HUES48 (cell line): ENCODE measurements around the gene EMX1.
"Not testable (repeated sequence)": the region's sequence is repeated elsewhere in the genome, so short reads cannot be mapped to it uniquely, and the experiment has no call there.

Experiments
- H3K27ac ChIP-seq: one replicate; pipeline ENCODE4 v1.7.0; 2013; ENCODE audit warnings: low read depth, low read length, inconsistent platforms
- H3K27me3 ChIP-seq: 2 replicates; pipeline ENCODE4 v1.6.1; 2013; ENCODE audit warnings: mild to moderate bottlenecking, low read length; ENCODE audit not compliant: control insufficient read depth, insufficient read depth
- H3K36me3 ChIP-seq: 2 replicates; pipeline ENCODE4 v1.6.1; 2013; ENCODE audit warnings: low read length; ENCODE audit not compliant: control insufficient read depth, insufficient read depth
- H3K4me1 ChIP-seq: 2 replicates; pipeline ENCODE4 v1.6.1; 2013; ENCODE audit warnings: mild to moderate bottlenecking, low read length; ENCODE audit not compliant: control insufficient read depth, insufficient read depth
- H3K4me3 ChIP-seq: 2 replicates; pipeline ENCODE4 v1.5.1; 2013; ENCODE audit warnings: mild to moderate bottlenecking, low read depth, low read length
- H3K9ac ChIP-seq: 2 replicates; pipeline ENCODE4 v1.6.1; 2013; ENCODE audit warnings: mild to moderate bottlenecking, low read depth, low read length, moderate library complexity
- H3K9me3 ChIP-seq: 2 replicates; pipeline ENCODE4 v1.6.1; 2013; ENCODE audit warnings: low read length; ENCODE audit not compliant: control insufficient read depth, insufficient read depth

The EMX1 gene

DNA sequence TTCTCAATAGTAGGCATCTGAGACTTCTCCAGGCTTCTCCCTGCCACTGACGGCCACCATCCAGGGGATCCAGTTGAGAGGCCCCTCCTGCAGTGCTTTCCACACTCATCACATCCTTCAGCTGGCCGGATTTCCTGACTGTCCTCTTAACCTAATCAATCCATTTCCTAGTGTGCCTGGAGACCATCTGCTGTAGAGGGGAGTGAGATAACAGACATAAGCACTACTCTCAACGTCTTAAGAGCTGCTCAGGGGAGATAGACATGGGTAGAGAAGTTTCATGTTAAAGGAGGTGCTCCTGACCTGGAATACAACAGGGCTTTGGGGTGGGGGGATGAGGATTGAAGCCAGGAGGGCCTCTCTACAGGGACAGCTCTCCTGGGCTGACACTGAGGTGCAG is 15.9 kb upstream of the EMX1 start:
- Histone ChIP-seq H3K9ac (no peak overlapping the region), H3K4me1 (no peaks in the 10 kb centered on the region), H3K27me3 (peaks cover 86% of the 10 kb centered on the region), H3K27ac (no peak overlapping the region), H3K36me3 (no peaks in the 10 kb centered on the region), H3K4me3 (no peak overlapping the region), H3K9me3 (no peaks in the 10 kb centered on the region)

DNA sequence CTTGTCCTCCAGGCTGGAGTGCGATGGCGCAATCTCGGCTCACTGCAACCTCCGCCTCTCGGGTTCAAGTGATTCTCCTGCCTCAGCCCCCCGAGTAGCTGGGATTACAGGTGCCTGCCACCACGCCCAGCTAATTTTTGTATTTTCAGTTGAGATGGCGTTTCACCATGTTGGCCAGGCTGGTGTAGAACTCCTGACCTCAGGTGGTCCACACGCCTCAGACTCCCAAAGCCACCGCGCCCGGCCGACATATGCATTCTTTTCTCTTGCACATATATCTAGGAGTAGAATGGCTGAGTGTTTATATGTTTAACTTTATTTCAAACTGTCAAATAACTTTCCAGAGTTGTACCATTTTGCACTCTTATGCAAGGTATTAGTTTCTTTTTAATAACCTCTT is 9.9 kb upstream of the EMX1 start:
- not testable (repeated sequence) for H3K4me1 ChIP-seq, H3K4me3 ChIP-seq, H3K36me3 ChIP-seq, H3K9ac ChIP-seq, H3K27ac ChIP-seq, H3K9me3 ChIP-seq
- H3K27me3 ChIP-seq = peaks cover 88% of the 10 kb centered on the region

DNA sequence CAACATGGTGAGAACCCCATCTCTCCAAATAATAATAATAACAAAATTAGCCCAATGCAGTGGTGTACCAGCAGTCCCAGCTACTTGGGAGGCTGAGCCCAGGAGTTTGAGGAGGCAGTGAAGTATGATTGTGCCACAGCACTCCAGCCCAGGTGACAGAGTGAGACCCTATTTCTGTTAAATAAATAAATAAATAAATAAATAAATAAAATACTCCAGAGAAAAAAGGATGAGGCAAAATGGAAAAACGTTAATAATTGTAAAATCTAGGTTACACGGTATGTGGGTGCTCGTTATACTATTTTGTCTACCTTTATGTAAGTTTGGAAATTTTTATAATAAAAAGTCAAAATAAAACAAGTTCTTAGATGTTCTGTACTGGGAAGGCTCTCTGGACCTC is 8.6 kb upstream of the EMX1 start:
- H3K27ac ChIP-seq = no peak overlapping the region
- H3K9ac ChIP-seq = no peak overlapping the region
- H3K27me3 ChIP-seq = peaks cover 91% of the 10 kb centered on the region
- H3K36me3 ChIP-seq = no peaks in the 10 kb centered on the region
- H3K4me1 ChIP-seq = peaks cover 8% of the 10 kb centered on the region
- no peak overlapping the region for H3K4me3 ChIP-seq
- H3K9me3 ChIP-seq = no peaks in the 10 kb centered on the region

DNA sequence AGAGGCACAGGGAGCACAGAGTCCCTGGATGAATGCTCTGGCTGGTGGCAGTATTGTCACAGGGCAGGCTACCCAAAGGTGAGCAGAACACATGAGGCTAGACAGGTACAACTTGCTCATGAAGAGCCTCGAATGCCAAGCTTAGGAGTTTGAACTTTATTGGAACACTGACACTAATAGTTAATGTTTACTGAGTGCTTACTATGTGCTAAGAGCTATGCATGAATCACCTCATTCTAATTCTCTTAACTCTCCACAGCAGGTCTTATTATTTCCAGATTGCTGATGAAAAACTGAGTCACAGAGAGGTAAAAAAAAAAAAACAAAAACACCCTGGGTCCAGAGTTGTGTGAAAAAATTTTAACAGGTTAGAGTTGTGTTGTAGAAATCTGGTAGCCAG is 6.1 kb upstream of the EMX1 start:
- H3K27me3 ChIP-seq = peaks cover 92% of the 10 kb centered on the region
- H3K27ac ChIP-seq = no peak overlapping the region

DNA sequence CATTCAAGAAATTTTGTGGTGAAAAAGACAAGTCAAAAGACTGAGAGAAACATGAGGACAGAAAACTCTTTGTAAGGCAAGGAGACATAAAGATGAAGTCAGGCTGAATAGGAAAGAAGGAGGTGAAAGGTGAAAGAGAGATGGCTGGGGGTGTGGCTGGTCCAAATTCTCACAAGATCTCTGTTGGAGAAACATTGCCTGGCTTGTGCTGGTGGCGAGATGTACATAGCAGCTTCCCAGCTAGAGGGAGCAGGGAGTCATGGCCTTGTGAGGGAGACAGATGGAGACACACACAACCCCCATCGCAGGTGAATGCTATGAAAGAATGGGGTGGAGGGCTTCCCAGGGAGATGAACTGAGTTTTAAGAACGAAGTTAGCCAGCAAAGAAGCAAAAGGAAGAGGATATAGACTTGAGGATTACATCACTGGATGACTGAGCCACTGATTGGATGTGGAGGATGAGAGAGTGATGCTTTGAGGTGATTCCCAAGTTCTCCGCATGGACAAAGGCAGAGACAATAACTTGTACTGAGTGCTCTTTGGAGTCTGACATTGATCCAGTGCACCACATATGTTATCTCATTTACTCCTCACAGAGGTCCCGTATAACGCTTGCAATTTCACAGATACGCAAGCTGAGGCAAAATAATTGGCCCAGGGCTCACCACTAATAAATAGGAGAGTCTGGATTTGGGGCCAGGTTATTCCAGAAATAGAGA is 3.7 kb upstream of the EMX1 start:
- peaks cover 99% of the 10 kb centered on the region for H3K27me3 ChIP-seq
- H3K27ac ChIP-seq = no peak overlapping the region
- no peaks in the 10 kb centered on the region for H3K36me3 ChIP-seq
- H3K9me3 ChIP-seq = no peaks in the 10 kb centered on the region
- no peak overlapping the region for H3K9ac ChIP-seq
- peaks cover 24% of the 10 kb centered on the region for H3K4me1 ChIP-seq
- H3K4me3 ChIP-seq = no peak overlapping the region

More for the DNA sequence above, 6.1 kb upstream of the EMX1 start:
- Histone ChIP-seq H3K9me3 (no peaks in the 10 kb centered on the region), H3K4me3 (no peak overlapping the region), H3K36me3 (no peaks in the 10 kb centered on the region), H3K9ac (no peak overlapping the region), H3K4me1 (peaks cover 24% of the 10 kb centered on the region)

DNA sequence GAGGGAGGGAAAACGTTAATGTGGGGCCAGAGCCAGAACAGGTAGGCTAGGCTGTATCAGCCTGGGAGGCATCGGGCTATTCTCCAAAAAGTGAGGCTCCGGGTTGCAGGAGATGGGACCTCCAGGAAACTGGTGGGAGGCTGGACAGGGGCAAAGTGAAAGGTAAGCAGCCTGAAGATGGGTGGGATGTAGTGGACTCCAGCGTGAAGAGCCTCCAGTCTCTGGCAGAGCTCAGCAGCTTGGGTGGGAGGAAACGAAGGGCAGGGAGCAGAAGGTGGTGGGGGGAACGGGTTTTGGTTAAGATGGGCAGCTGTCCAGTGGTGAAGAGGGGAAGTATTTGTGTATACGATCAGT is 3.1 kb upstream of the EMX1 start:
- Histone ChIP-seq H3K4me1 (peaks cover 26% of the 10 kb centered on the region), H3K9me3 (no peaks in the 10 kb centered on the region), H3K27ac (no peak overlapping the region), H3K36me3 (no peaks in the 10 kb centered on the region), H3K9ac (no peak overlapping the region), H3K4me3 (no peak overlapping the region), H3K27me3 (peaks cover 99% of the 10 kb centered on the region)

DNA sequence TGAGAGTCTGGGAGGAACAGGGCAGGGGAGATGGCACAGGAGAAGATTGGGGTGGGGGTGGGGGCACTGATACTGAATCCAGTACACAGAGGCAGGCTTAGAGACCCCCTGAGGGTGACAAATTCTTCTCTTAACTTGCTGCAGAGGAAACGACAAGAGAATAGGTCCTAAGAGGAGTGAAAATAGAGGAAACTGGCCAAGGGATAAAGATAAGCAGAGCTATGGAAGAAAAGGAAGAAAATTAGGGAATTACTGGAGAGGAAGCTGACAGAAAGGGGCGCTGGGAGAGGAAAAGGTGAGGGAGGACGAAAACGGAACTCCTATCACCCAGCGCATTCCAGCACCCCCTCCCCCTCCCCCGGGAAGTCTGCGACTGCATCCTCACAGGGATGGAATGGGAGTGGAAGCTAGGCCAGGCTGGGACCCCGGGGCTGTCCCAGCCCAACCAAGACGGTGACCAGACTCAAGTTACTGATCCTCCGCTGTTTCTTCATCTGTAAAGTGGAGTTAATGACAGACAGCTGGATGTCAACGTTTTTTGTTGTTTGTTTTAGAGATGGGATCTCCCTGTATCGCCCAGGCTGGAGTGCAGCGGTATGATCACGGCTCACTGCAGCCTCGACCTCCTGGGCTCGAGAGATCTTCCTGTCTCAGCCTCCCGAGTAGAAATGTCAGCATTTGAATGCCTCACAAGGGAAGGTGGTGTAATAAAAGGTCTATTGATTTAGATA is 2.6 kb upstream of the EMX1 start:
- Histone ChIP-seq H3K27me3 (peaks cover 99% of the 10 kb centered on the region), H3K27ac (no peak overlapping the region), H3K9me3 (no peaks in the 10 kb centered on the region), H3K4me1 (peaks cover 31% of the 10 kb centered on the region), H3K36me3 (no peaks in the 10 kb centered on the region), H3K9ac (no peak overlapping the region), H3K4me3 (peak overlapping the region; percentile 70; the same call in 1 of the 2 replicates)

DNA sequence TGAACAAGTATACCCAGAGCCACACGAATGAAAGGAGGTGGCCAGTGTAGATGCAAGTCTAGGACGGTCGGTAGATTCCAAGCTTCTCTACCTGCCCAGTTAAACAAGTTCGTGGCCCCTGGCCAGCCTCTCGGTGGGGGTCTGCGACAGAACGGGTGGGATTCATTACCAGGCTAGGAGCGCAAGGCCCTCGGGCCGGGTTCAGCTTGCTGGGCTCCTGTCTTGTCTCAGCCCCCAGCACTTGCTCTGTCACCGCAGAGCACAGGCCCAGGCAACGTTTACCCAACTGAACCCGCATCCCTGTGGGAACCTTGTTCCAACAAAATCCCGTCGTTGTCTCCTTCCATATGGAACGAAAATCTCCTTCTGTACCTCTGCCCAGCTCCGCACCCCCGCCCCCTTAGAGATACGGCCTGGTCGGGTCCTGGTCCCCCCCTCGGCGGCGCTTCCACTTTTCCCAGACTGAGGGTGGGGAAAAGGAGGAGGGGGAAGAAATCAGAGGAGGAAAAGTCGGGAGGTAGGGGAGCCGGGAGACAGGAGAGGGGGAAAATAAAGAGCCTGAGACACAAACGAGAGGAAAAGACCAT is 1.9 kb upstream of the EMX1 start:
- H3K27me3 ChIP-seq = peaks cover 99% of the 10 kb centered on the region
- H3K4me3 ChIP-seq = peak overlapping the region; percentile 70
- no peaks in the 10 kb centered on the region for H3K36me3 ChIP-seq
- H3K9me3 ChIP-seq = no peaks in the 10 kb centered on the region
- H3K9ac ChIP-seq = no peak overlapping the region
- peaks cover 37% of the 10 kb centered on the region for H3K4me1 ChIP-seq
- H3K27ac ChIP-seq = no peak overlapping the region

DNA sequence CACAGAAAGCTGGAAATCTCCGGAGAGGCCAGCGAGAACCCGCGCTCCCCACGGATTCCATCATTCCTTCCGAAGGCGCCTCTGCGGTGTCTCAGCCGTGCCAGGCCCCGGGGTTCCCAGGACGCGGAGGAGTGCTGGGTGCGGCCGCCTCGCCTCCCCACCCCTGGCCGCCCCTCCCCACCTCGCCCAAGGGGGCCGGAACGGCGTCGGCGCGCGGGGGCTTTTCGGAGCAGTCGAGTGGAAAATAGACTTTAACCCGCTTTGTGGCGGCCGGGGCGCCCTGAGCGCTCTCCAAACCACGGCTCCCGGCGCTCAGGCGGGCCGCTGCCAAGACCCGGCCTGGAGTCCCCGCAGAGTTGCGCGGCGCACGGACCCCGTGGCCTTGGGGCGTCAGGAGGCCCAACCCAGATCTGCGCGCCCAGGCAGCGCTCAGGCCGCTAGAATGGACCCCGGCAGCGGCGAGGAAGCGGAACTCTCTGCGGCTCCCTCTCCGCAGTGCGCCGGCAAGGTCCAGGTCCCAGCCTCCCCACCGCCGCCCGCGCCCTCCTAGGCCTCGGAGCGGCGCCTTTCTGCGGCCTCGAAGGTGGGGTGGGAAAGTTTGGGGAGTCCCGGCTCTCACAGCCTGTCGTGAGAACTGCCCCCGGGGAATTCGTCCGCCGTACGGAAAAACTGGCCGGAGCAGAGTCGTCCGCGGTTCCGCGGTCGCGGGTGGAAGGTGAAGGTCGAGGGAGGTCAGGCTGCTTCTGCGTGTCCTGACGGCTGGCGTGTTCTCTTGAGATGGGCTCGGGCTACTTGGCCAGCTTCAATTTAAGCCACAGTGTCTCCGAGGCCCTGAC is 1.2 kb upstream of the EMX1 start:
- peaks cover 99% of the 10 kb centered on the region for H3K27me3 ChIP-seq
- H3K9me3 ChIP-seq = no peaks in the 10 kb centered on the region
- H3K27ac ChIP-seq = no peak overlapping the region
- peak overlapping the region; percentile 70 for H3K4me3 ChIP-seq
- peaks cover 44% of the 10 kb centered on the region for H3K4me1 ChIP-seq
- no peak overlapping the region for H3K9ac ChIP-seq
- H3K36me3 ChIP-seq = no peaks in the 10 kb centered on the region

DNA sequence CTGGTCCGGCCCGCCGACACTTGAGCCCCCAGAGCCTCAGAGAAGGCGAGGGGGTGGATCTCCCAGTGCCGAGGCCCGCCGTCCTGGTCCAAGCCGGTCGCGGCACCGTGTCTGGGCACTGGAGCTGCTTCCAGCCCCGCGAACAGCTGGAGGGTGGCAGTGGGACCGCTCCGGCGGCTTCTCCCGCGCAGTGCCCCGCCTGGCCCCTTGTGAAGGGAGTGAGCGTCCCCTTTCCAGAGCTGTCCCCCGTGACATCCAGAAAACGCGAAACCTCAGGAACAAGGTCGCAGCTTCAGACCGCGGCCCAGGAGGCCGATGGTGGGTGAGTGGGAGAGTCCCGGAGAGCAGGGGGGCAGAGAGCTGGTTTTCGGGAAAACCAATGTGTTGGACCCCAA is 579 bp upstream of the EMX1 start:
- H3K27ac ChIP-seq = no peak overlapping the region
- H3K9me3 ChIP-seq = no peaks in the 10 kb centered on the region
- peaks cover 99% of the 10 kb centered on the region for H3K27me3 ChIP-seq
- H3K4me1 ChIP-seq = peaks cover 45% of the 10 kb centered on the region
- H3K4me3 ChIP-seq = peak overlapping the region; percentile 70
- H3K36me3 ChIP-seq = no peaks in the 10 kb centered on the region
- H3K9ac ChIP-seq = no peak overlapping the region
